Measurements from ENCODE around the gene SLC8B1.

DNA sequence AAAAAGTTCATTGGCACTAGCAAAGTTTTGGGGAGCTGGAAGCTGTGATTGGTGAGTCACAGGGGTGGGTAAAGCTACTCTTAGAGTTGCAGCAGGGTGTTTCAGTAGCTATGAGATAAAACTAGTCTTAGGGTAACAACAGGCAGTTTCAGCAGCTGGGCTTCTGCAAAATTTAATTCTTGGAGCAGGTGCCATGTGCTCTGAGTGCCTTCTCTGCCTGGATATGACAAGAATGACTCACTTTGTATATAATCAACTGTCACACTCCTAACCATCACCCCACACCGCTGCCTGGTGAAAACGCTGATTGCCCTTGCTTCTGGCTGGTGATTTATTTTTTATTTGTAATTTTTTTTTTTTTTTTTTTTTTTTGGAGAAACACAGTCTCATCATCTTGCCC, 13.0 kb upstream of the SLC8B1 start:
- TF ChIP-seq CTCF (conservative IDR thresholded peaks at IDR 0.05 in 1 of 2, IDR thresholded peaks at IDR 0.05 in 1 of 2; ENCODE audit: low read depth in 1 of 2, low read length in 2 of 2) (no peak), EZH2 (IDR thresholded peaks at IDR 0.05; ENCODE audit: low read length, missing control alignments) (no peak)

Data from fibroblast of lung (primary cell).